Ovary (tissue), 9 donors: Measurements from ENCODE around the gene ST3GAL4. TPM values are rescaled to one million over a fixed set of nuclear protein-coding genes. Genes with fewer than 3 reads are reported as not detected.

Experiments used
- DNase-seq, 5 donors: peaks; one replicate each; pipeline ENCODE4 v3.0.0-alpha.2; 2019 to 2020
- H3K27ac ChIP-seq, 2 donors: fragments of 200-600 bp; one replicate each; pipeline versions ENCODE4 v1.5.1 to v1.8.0; 2019 to 2022
- H3K27me3 ChIP-seq: fragments of 200-600 bp; one replicate; pipeline ENCODE4 v1.8.0; 2022
- H3K36me3 ChIP-seq: fragments of 200-600 bp; sonication (generic); one replicate; pipeline ENCODE4 v1.5.1; 2019
- H3K4me1 ChIP-seq: one replicate; pipeline ENCODE4 v1.8.1; 2013; ENCODE audit warnings: mild to moderate bottlenecking, moderate library complexity; ENCODE audit not compliant: insufficient read depth
- H3K4me3 ChIP-seq: fragments of 200-600 bp; sonication (generic); one replicate; pipeline ENCODE4 v1.5.1; 2017
- H3K9me3 ChIP-seq, 2 donors: fragments of 200-600 bp in 1 of 2; sonication (generic) in 1 of 2; one replicate each; pipeline versions ENCODE4 v1.5.1 to v1.8.1; 2013 to 2019; ENCODE audit warnings: mild to moderate bottlenecking in 1 of 2, moderate library complexity in 1 of 2
- CTCF ChIP-seq, 3 donors: fragments of 450-650 bp in 2 of 3; fragments of 200-600 bp in 1 of 3; IDR thresholded peaks; one replicate each; pipeline versions ENCODE4 v1.5.1 to v1.8.0; 2016 to 2022; ENCODE audit warnings: antibody characterized with exemption in 3 of 3, mild to moderate bottlenecking in 1 of 3
- EP300 ChIP-seq: sonication (generic); formaldehyde crosslinking; IDR thresholded peaks from one replicate; pipeline ENCODE4 v1.6.1; 2017; ENCODE audit warnings: antibody characterized with exemption
- POLR2A ChIP-seq: fragments of 450-650 bp; IDR thresholded peaks from one replicate; pipeline ENCODE4 v1.6.1; 2017; ENCODE audit warnings: antibody characterized with exemption, mild to moderate bottlenecking, moderate library complexity
- WGBS, 3 donors: extraction: QIAGEN DNeasy Blood & Tissue Kit in 1 of 3; methylation state at CpG; one replicate each; pipeline versions ENCODE4 v1.1.5 to v1.1.7; 2013 to 2017; 5-methylcytosine and 5-hydroxymethylcytosine counted together
- intact Hi-C, 4 donors: fragments of 100-400 bp; cut with DNase I; formaldehyde crosslinking; loops; one replicate each; pipeline versions ENCODE4 v1.11.0 to v1.15.1; 2022 to 2023
- polyA plus RNA-seq, 2 donors: library from polyadenylated mRNA; stranded (reverse); fragments of 200-250 nt in 1 of 2; fragments of 350-450 nt in 1 of 2; fragmentation: Illumina TruSeq in 1 of 2; extraction: RNeasy Lipid Tissue Mini Kit (QIAGEN cat#74804) in 1 of 2; gene quantifications; one replicate each; pipeline ENCODE4 v1.2.3, GENCODE V29; 2013 to 2014
- total RNA-seq, 7 donors: library from RNA; depleted of rRNA in 2 of 7; stranded (reverse); fragments of >200 nt in 2 of 7; fragmentation: NEBNext Ultra II Directional in 3 of 7; extraction: Animal tissue kit (Norgen Biotek cat#: 25700) in 3 of 7; gene quantifications; one replicate each; pipeline versions ENCODE4 v1.1.0 to v1.2.4, GENCODE V29; 2016 to 2023
- donor health status: DM: no; HTN: no; CAD: no; lungs with moderate emphysema.
- donor health status: DM: no; HTN: no; CAD: no.
- donor health status: Bipolar disorder and iron deficiency.
- donor health status: DM: yes; HTN: yes; CAD: no.
- donor health status: DM: no; HTN: no; CAD: no.
- donor health status: DM: yes; HTN: yes; CAD: no.

Gene ST3GAL4
- total and polyA plus RNA-seq, 9 donors, result 75.8 to 300 (median 120) TPM

DNA sequence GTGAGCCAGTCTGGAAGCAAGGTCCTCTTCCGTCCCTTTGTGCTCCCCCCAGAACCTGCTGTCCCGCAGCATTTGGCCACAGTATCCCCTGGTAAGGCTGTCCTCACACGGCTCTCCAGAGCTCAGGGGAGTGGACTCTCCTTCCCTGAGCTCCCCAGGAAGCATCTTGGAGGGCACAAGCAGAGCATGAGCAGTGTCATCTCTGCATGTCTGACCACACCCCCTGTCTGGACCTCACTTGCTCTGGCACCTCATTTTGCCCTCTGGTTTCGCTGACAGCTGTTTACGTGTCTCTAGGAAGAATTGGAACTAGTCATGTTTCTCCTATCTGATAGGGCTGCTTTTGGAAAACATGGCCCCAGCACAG is 36.1 kb upstream of the ST3GAL4 start:
- DNase-seq, result peak in 1 of 5 donors; percentile 29
- H3K9me3 ChIP-seq, result no peaks in the 10 kb centered on the region
- no peaks in the 10 kb centered on the region for H3K36me3 ChIP-seq
- H3K27me3 ChIP-seq, result no peaks in the 10 kb centered on the region
- intact Hi-C loops, result loop anchor here in 3 of 4 donors (5.0 to 10.0 kb wide), 3 partner anchors 38 to 115 kb away; partner anchors contain the start of gene ST3GAL4 (in 1 of the 3)
- TF ChIP-seq EP300 (no peak), CTCF (IDR thresholded peaks at IDR 0.05) (no peak), POLR2A (no peak)
- 61 to 66% (median 63%) methylated on average over 5 of the region's 5 CpGs for WGBS, 3 donors
- H3K27ac ChIP-seq, result peak overlapping the region in 1 of 2 donors; percentile 71
- H3K4me3 ChIP-seq, result no peak overlapping the region
- peaks cover 16% of the 10 kb centered on the region for H3K4me1 ChIP-seq

- intact Hi-C loops, result no loop called here
- no peak for DNase-seq
- Histone ChIP-seq H3K4me3 (no peak overlapping the region), H3K27me3 (no peaks in the 10 kb centered on the region), H3K9me3 (no peaks in the 10 kb centered on the region), H3K27ac (no peak overlapping the region), H3K4me1 (peaks cover 11% of the 10 kb centered on the region), H3K36me3 (no peaks in the 10 kb centered on the region)
- 86 to 94% (median 94%) methylated on average over 3 of the region's 3 CpGs for WGBS, 3 donors
- TF ChIP-seq POLR2A (no peak), EP300 (no peak), CTCF (IDR thresholded peaks at IDR 0.05) (no peak)
Observed at GRCh38 chr11:126322996-126323395, 32.5 kb upstream of the ST3GAL4 start.

- WGBS, 3 donors, result 86 to 87% (median 86%) methylated on average over 17 of the region's 17 CpGs
- Histone ChIP-seq H3K27me3 (no peaks in the 10 kb centered on the region), H3K4me3 (no peak overlapping the region), H3K36me3 (no peaks in the 10 kb centered on the region), H3K9me3 (no peaks in the 10 kb centered on the region), H3K27ac (no peak overlapping the region), H3K4me1 (peaks cover 5% of the 10 kb centered on the region)
- peak in 1 of 5 donors; percentile 27 for DNase-seq
- intact Hi-C loops, result no loop called here
- no peak for TF ChIP-seq POLR2A
- no peak for TF ChIP-seq CTCF (IDR thresholded peaks at IDR 0.05)
- no peak for TF ChIP-seq EP300
Observed at GRCh38 chr11:126327281-126328000, 28.0 kb upstream of the ST3GAL4 start.

DNA sequence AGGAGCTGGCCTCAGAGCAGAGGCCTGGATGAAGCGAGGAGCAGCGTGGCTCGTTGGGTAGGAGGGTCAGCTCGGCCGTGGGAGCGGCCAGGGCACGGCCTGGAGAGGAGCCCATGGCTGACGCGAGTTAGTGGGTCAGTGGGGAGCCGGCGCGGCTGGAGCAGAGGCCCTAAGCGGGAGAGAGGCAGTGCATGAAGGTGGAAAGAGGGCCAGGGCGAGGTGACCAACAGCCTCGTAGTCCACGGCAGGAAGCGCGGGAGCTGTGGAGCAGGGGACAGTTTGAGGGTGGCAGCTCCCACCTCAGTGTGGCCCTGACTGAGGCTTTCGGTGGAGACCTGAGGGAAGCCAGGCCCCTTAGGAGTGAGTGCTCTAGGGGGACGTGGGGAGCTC is 27.5 kb upstream of the ST3GAL4 start:
- TF ChIP-seq EP300, result no peak
- no peak for TF ChIP-seq POLR2A
- no peak for TF ChIP-seq CTCF (IDR thresholded peaks at IDR 0.05)
- Histone ChIP-seq H3K4me1 (peaks cover 6% of the 10 kb centered on the region), H3K36me3 (no peaks in the 10 kb centered on the region), H3K9me3 (no peaks in the 10 kb centered on the region), H3K27ac (no peak overlapping the region), H3K27me3 (no peaks in the 10 kb centered on the region), H3K4me3 (no peak overlapping the region)
- intact Hi-C loops, result no loop called here
- WGBS, 3 donors, result 80 to 84% (median 84%) methylated on average over 20 of the region's 20 CpGs
- DNase-seq, result peak in 1 of 5 donors; percentile 31
